ENCODE results near the gene SDCCAG8. TPM values are rescaled to one million over a fixed set of nuclear protein-coding genes. Genes with fewer than 3 reads are reported as not detected.

Gene SDCCAG8
- total and polyA plus RNA-seq, 2 donors from 2014 or later, result 29.6 to 53.2 TPM

DNA sequence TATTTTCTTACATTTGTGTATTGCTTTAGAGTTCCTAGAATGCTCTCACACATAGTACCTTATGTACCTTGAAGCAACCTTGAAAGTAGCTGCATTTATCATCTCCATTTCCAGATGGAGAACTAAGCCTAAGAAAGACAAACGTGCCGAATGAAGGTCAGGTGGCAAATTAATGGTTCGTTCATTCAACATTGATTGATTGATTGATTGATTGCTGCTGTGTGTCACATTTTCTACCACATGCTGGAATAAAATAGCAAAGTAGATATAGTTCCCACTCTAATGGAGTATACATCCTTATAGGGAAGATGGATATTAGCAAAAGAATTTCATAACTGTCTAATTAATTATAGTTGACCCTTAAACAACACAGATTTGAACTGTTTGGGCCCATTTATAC, 172.2 kb downstream of the SDCCAG8 start:
- intact Hi-C loops (cut with DNase I), result no loop called here

DNA sequence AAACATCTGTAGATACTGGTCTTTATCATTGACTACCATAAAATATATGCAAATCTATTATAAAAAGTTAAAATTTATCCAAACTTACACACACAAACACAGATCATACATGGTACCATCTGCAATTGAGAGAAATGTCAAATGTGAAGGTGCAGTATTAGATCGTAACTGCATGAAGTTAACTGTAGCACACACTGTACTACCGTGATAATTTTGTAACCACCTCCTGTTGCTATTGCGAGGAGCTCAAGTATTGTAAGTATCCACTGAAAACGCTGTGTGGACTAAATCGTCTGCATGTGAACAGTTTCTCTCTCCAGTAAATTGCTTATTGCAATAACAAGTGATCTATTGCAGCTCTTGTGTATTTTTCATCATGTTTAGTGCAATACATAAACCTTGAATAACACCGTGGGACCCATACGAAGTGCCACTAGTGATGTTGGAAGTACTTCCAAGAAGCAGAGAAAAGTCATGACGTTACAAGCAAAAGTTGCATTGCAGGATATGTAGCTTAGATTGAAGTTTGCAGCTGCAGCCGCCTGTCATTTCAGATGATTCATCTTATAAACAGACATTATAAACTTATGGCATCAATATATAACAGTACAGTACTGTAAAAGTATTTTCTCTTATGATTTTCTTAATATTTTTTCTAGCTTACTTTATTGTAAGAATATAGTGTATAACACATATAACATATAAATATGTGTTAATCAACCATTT, 172.9 kb downstream of the SDCCAG8 start:
- Histone ChIP-seq H3K36me3 (ENCODE audit: control insufficient read depth in 2 of 3, insufficient read depth in 3 of 3, low read length in 3 of 3) (peaks cover 4 to 9% (median 5%) of the 10 kb centered on the region in 3 donors), H3K4me1 (ENCODE audit: control insufficient read depth in 2 of 3, insufficient read depth in 2 of 3, low read depth in 1 of 3, low read length in 3 of 3) (no peaks in the 10 kb centered on the region), H3K27me3 (ENCODE audit: control insufficient read depth, insufficient read depth, low read length) (no peaks in the 10 kb centered on the region), H3K9ac (ENCODE audit: low read length in 3 of 3) (no peak overlapping the region), H3K27ac (ENCODE audit: low read depth in 2 of 2, low read length in 2 of 2) (no peak overlapping the region), H3K9me3 (ENCODE audit: control insufficient read depth in 2 of 3, insufficient read depth in 1 of 3, low read length in 3 of 3) (no peaks in the 10 kb centered on the region), H3K4me3 (ENCODE audit: low read length in 3 of 3) (no peak overlapping the region)
- no peak for TF ChIP-seq CTCF (IDR thresholded peaks at IDR 0.05; ENCODE audit: borderline replicate concordance, extremely low read depth, insufficient read depth)
- no peak for DNase-seq
- intact Hi-C loops (cut with DNase I), result no loop called here
- FAIRE-seq, result no peak

More for the DNA sequence above, 172.2 kb downstream of the SDCCAG8 start:
- Histone ChIP-seq H3K4me1 (ENCODE audit: control insufficient read depth in 2 of 3, insufficient read depth in 2 of 3, low read depth in 1 of 3, low read length in 3 of 3) (no peaks in the 10 kb centered on the region), H3K36me3 (ENCODE audit: control insufficient read depth in 2 of 3, insufficient read depth in 3 of 3, low read length in 3 of 3) (peaks cover 4 to 9% (median 5%) of the 10 kb centered on the region in 3 donors), H3K27me3 (ENCODE audit: control insufficient read depth, insufficient read depth, low read length) (no peaks in the 10 kb centered on the region), H3K9ac (ENCODE audit: low read length in 3 of 3) (no peak overlapping the region), H3K27ac (ENCODE audit: low read depth in 2 of 2, low read length in 2 of 2) (no peak overlapping the region), H3K4me3 (ENCODE audit: low read length in 3 of 3) (no peak overlapping the region), H3K9me3 (ENCODE audit: control insufficient read depth in 2 of 3, insufficient read depth in 1 of 3, low read length in 3 of 3) (no peaks in the 10 kb centered on the region)
- FAIRE-seq, result no peak
- TF ChIP-seq CTCF (IDR thresholded peaks at IDR 0.05; ENCODE audit: borderline replicate concordance, extremely low read depth, insufficient read depth), result no peak
- DNase-seq, result no peak

- FAIRE-seq (no peak), DNase-seq (no peak)
- TF ChIP-seq CTCF (IDR thresholded peaks at IDR 0.05; ENCODE audit: borderline replicate concordance, extremely low read depth, insufficient read depth), result no peak
- no peaks in the 10 kb centered on the region for H3K27me3 ChIP-seq (ENCODE audit: control insufficient read depth, insufficient read depth, low read length)
- H3K4me1 ChIP-seq (ENCODE audit: control insufficient read depth in 2 of 3, insufficient read depth in 2 of 3, low read depth in 1 of 3, low read length in 3 of 3), result no peaks in the 10 kb centered on the region
- peaks cover 2 to 9% (median 5%) of the 10 kb centered on the region in 3 donors for H3K36me3 ChIP-seq (ENCODE audit: control insufficient read depth in 2 of 3, insufficient read depth in 3 of 3, low read length in 3 of 3)
- no peaks in the 10 kb centered on the region for H3K9me3 ChIP-seq (ENCODE audit: control insufficient read depth in 2 of 3, insufficient read depth in 1 of 3, low read length in 3 of 3)
- intact Hi-C loops (cut with DNase I), result no loop called here
- H3K9ac ChIP-seq (ENCODE audit: low read length in 3 of 3), result no peak overlapping the region
- H3K27ac ChIP-seq (ENCODE audit: low read depth in 2 of 2, low read length in 2 of 2), result no peak overlapping the region
- no peak overlapping the region for H3K4me3 ChIP-seq (ENCODE audit: low read length in 3 of 3)
Observed at GRCh38 chr1:243431591-243431990, 175.8 kb downstream of the SDCCAG8 start.

Measured in kidney (tissue), 14 donors.